PFSK-1 (cell line): ENCODE data around the gene WWC1.

Source experiments
- FOXP2 ChIP-seq: optimal IDR thresholded peaks from 2 replicates; pipeline ENCODE3; 2011; ENCODE audit warnings: borderline replicate concordance, control low read depth, inconsistent platforms; ENCODE audit not compliant: insufficient read depth; ENCODE audit errors: extremely low read length, extremely low read depth
- POLR2AphosphoS5 ChIP-seq: IDR thresholded peaks from 2 replicates; pipeline ENCODE4 v1.6.1; 2012; ENCODE audit warnings: low read depth, mild to moderate bottlenecking, control low read depth, low read length, moderate library complexity
- SIN3A ChIP-seq: IDR thresholded peaks from 2 replicates; pipeline ENCODE4 v1.6.1; 2012; ENCODE audit warnings: mild to moderate bottlenecking, low read length, moderate library complexity, borderline replicate concordance; ENCODE audit not compliant: insufficient read depth
- TAF1 ChIP-seq: IDR thresholded peaks from 2 replicates; pipeline ENCODE4 v1.6.1; 2012; ENCODE audit warnings: low read length, control low read depth, borderline replicate concordance; ENCODE audit not compliant: insufficient read depth
- TF ChIP-seq, protein P1 (sequence below), 2 experiments: IDR thresholded peaks; 2 replicates each; pipeline versions ENCODE4 v1.6.1 to v1.8.0; 2011 to 2012; ENCODE audit warnings: low read depth in 2 of 2, low read length in 2 of 2, control low read depth in 1 of 2, inconsistent platforms in 1 of 2, mild to moderate bottlenecking in 1 of 2, moderate library complexity in 1 of 2; ENCODE audit not compliant: insufficient read depth in 1 of 2

WWC1 gene

GRCh38 chr5:168254013-168254693 lies 37.3 kb upstream of the WWC1 start:
- TF ChIP-seq SIN3A (no peak), POLR2AphosphoS5 (no peak), FOXP2 (no peak), TAF1 (no peak)
- TF ChIP-seq, protein P1, sequence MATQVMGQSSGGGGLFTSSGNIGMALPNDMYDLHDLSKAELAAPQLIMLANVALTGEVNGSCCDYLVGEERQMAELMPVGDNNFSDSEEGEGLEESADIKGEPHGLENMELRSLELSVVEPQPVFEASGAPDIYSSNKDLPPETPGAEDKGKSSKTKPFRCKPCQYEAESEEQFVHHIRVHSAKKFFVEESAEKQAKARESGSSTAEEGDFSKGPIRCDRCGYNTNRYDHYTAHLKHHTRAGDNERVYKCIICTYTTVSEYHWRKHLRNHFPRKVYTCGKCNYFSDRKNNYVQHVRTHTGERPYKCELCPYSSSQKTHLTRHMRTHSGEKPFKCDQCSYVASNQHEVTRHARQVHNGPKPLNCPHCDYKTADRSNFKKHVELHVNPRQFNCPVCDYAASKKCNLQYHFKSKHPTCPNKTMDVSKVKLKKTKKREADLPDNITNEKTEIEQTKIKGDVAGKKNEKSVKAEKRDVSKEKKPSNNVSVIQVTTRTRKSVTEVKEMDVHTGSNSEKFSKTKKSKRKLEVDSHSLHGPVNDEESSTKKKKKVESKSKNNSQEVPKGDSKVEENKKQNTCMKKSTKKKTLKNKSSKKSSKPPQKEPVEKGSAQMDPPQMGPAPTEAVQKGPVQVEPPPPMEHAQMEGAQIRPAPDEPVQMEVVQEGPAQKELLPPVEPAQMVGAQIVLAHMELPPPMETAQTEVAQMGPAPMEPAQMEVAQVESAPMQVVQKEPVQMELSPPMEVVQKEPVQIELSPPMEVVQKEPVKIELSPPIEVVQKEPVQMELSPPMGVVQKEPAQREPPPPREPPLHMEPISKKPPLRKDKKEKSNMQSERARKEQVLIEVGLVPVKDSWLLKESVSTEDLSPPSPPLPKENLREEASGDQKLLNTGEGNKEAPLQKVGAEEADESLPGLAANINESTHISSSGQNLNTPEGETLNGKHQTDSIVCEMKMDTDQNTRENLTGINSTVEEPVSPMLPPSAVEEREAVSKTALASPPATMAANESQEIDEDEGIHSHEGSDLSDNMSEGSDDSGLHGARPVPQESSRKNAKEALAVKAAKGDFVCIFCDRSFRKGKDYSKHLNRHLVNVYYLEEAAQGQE (IDR thresholded peaks at IDR 0.05; ENCODE audit: insufficient read depth in 1 of 2, low read depth in 2 of 2, low read length in 2 of 2): no peak

DNA sequence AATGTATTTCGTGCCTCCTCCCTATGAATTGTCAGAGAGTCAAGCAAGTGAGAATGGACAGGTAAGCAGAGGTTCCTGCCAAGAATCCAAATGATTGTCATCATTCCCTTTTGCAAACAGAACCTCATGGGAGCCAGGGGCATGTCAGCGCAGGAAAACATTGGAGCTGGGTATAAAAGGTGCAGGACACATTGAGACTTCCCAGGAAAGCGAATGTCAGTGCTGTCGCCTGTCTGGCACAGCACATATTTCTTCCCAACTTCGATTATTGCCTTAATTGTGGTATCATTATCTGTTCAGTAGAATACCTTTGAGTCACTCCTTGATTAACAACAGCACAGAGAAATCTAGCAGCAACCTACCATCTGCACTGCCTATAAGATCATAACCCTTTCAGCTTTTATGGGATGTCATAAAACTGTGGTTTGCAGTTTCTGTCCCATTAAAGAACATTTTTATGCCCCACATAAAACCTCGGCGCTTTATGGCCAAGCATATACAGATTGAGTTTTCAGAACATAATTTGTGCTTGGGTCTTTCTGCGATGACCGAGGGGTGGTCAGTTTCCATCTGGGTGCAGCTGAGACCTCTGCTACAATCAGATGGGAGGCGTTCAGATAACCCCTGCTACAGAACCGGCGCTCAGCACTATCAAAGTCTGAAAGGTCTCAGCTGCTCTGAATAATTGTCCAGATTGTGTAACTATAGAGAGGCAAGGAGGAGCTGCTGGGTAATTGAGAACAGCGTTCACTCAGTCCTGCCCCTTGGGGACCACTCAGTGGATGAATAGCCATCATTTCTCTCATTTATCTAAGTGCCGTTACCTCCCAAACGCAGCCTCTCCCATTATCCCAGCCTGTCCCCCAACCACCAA lies 30.9 kb upstream of the WWC1 start:
- TF ChIP-seq POLR2AphosphoS5 (no peak), SIN3A (no peak), TAF1 (no peak), FOXP2 (no peak)
- TF ChIP-seq, protein P1 (IDR thresholded peaks at IDR 0.05; ENCODE audit: insufficient read depth in 1 of 2, low read depth in 2 of 2, low read length in 2 of 2): no peak

- TF ChIP-seq SIN3A (no peak), FOXP2 (no peak), POLR2AphosphoS5 (no peak), TAF1 (no peak)
- TF ChIP-seq, protein P1 (IDR thresholded peaks at IDR 0.05; ENCODE audit: insufficient read depth in 1 of 2, low read depth in 2 of 2, low read length in 2 of 2): no peak
Measured at GRCh38 chr5:168261227-168261571, 30.2 kb upstream of the WWC1 start.

DNA sequence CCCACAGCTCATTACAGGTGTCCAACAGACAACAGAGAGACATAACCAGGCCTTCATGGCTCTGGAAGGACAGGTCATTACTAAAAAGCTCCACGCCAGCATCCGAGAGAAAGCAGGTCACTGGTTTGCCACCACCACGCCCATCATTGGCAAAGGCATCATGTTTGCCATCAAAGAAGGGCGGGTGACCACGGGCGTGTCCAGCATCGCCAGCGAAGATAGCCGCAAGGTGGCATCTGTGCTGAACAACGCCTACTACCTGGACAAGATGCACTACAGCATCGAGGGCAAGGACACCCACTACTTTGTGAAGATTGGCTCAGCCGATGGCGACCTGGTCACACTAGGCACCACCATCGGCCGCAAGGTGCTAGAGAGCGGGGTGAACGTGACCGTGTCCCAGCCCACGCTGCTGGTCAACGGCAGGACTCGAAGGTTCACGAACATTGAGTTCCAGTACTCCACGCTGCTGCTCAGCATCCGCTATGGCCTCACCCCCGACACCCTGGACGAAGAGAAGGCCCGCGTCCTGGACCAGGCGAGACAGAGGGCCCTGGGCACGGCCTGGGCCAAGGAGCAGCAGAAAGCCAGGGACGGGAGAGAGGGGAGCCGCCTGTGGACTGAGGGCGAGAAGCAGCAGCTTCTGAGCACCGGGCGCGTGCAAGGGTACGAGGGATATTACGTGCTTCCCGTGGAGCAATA lies 29.3 kb upstream of the WWC1 start:
- TF ChIP-seq TAF1: no peak
- no peak for TF ChIP-seq SIN3A
- no peak for TF ChIP-seq POLR2AphosphoS5
- TF ChIP-seq, protein P1 (IDR thresholded peaks at IDR 0.05; ENCODE audit: insufficient read depth in 1 of 2, low read depth in 2 of 2, low read length in 2 of 2): no peak
- no peak for TF ChIP-seq FOXP2
